HEK293T (cell line): Measurements from ENCODE around the gene COLEC11.

Experiments
- CTCF ChIA-PET: fragments of 350-600 bp; formaldehyde crosslinking; extraction: SDS; loops from one replicate; lab custom pipeline; 2021; ENCODE audit warnings: antibody characterized with exemption, inconsistent platforms; lab: Yijun Ruan, JAX
- POLR2A ChIA-PET: fragments of 350-600 bp; formaldehyde crosslinking; extraction: SDS; loops from one replicate; lab custom pipeline; 2020; ENCODE audit warnings: antibody characterized with exemption, inconsistent platforms; lab: Yijun Ruan, JAX
- DNase-seq: peaks from one replicate; pipeline ENCODE4 v3.0.0; 2012; ENCODE audit warnings: mixed read lengths; ENCODE audit errors: extremely low spot score
- ARNT ChIP-seq: fragments of 450-650 bp; IDR thresholded peaks from 2 replicates; pipeline ENCODE4 v1.6.1; 2017; ENCODE audit warnings: mild to moderate bottlenecking
- BHLHE40 ChIP-seq: fragments of 450-650 bp; IDR thresholded peaks from 2 replicates; pipeline ENCODE4 v1.6.1; 2016; ENCODE audit warnings: mild to moderate bottlenecking, moderate library complexity, borderline replicate concordance
- CTBP1 ChIP-seq: fragments of 450-650 bp; IDR thresholded peaks from 2 replicates; pipeline ENCODE4 v1.6.1; 2016; ENCODE audit warnings: borderline replicate concordance
- ELF4 ChIP-seq: fragments of 450-650 bp; IDR thresholded peaks from 2 replicates; pipeline ENCODE4 v1.6.1; 2017; ENCODE audit warnings: antibody characterized with exemption
- FOXA1 ChIP-seq: fragments of 450-650 bp; IDR thresholded peaks from 2 replicates; pipeline ENCODE4 v1.6.1; 2016; ENCODE audit warnings: mild to moderate bottlenecking
- FOXK2 ChIP-seq: fragments of 450-650 bp; IDR thresholded peaks from 2 replicates; pipeline ENCODE4 v1.6.1; 2016; ENCODE audit warnings: mild to moderate bottlenecking
- FOXM1 ChIP-seq: fragments of 450-650 bp; IDR thresholded peaks from 2 replicates; pipeline ENCODE4 v1.6.1; 2017; ENCODE audit warnings: mild to moderate bottlenecking, borderline replicate concordance
- HDGF ChIP-seq: fragments of 450-650 bp; IDR thresholded peaks from 2 replicates; pipeline ENCODE4 v1.6.1; 2017; ENCODE audit warnings: antibody characterized with exemption, borderline replicate concordance
- L3MBTL2 ChIP-seq: fragments of 450-650 bp; conservative IDR thresholded peaks from 2 replicates; pipeline ENCODE4 v1.6.1; 2016; ENCODE audit warnings: mild to moderate bottlenecking
- LEF1 ChIP-seq: fragments of 450-650 bp; IDR thresholded peaks from 2 replicates; pipeline ENCODE4 v1.6.1; 2017; ENCODE audit warnings: mild to moderate bottlenecking, borderline replicate concordance
- NFRKB ChIP-seq: fragments of 450-650 bp; IDR thresholded peaks from 2 replicates; pipeline ENCODE4 v1.6.1; 2016; ENCODE audit warnings: mild to moderate bottlenecking, moderate library complexity
- PKNOX1 ChIP-seq: fragments of 450-650 bp; IDR thresholded peaks from 2 replicates; pipeline ENCODE4 v1.6.1; 2016
- SP1 ChIP-seq: fragments of 450-650 bp; IDR thresholded peaks from 2 replicates; pipeline ENCODE4 v1.6.1; 2017
- SUZ12 ChIP-seq: fragments of 450-650 bp; IDR thresholded peaks from 2 replicates; pipeline ENCODE4 v1.6.1; 2016; ENCODE audit warnings: mild to moderate bottlenecking
- TARDBP ChIP-seq: fragments of 450-650 bp; IDR thresholded peaks from 2 replicates; pipeline ENCODE4 v1.6.1; 2016
- ZNF384 ChIP-seq: fragments of 450-650 bp; IDR thresholded peaks from 2 replicates; pipeline ENCODE4 v1.6.1; 2016

The COLEC11 gene

GRCh38 chr2:3626812-3627499 lies 32.0 kb downstream of the COLEC11 start:
- ChIA-PET POLR2A (no interaction called here), CTCF (no interaction called here)
- DNase-seq: no peak
- no peak for TF ChIP-seq FOXM1
- TF ChIP-seq ZNF384: no peak
- TF ChIP-seq ELF4: no peak
- no peak for TF ChIP-seq NFRKB
- TF ChIP-seq BHLHE40: no peak
- TF ChIP-seq LEF1: no peak

GRCh38 chr2:3627500-3628100 lies 32.7 kb downstream of the COLEC11 start:
- CTCF ChIA-PET: no interaction called here

GRCh38 chr2:3628241-3628679 lies 33.3 kb downstream of the COLEC11 start:
- ChIA-PET POLR2A (no interaction called here), CTCF (no interaction called here)
- DNase-seq: no peak
- TF ChIP-seq LEF1 (no peak), FOXA1 (no peak), ZNF384 (no peak), HDGF (no peak), ARNT (no peak), L3MBTL2 (no peak), FOXK2 (no peak), SP1 (no peak), PKNOX1 (no peak), ELF4 (no peak), NFRKB (no peak), SUZ12 (no peak), FOXM1 (no peak), TARDBP (no peak), CTBP1 (no peak), BHLHE40 (no peak)

More at GRCh38 chr2:3627500-3628100, 32.7 kb downstream of the COLEC11 start:
- DNase-seq: no peak
- POLR2A ChIA-PET: no interaction called here
- no peak for TF ChIP-seq NFRKB
- TF ChIP-seq ELF4: no peak
- TF ChIP-seq TARDBP: no peak
- no peak for TF ChIP-seq HDGF
- no peak for TF ChIP-seq LEF1
- no peak for TF ChIP-seq CTBP1
- no peak for TF ChIP-seq ZNF384
- TF ChIP-seq L3MBTL2: no peak
- no peak for TF ChIP-seq SUZ12
- no peak for TF ChIP-seq BHLHE40
- TF ChIP-seq FOXA1: no peak
- no peak for TF ChIP-seq SP1
- no peak for TF ChIP-seq ARNT
- TF ChIP-seq PKNOX1: no peak
- TF ChIP-seq FOXM1: no peak
- no peak for TF ChIP-seq FOXK2

GRCh38 chr2:3628800-3629199 lies 33.9 kb downstream of the COLEC11 start:
- ChIA-PET POLR2A (no interaction called here), CTCF (interaction anchor here (0.5 to 0.8 kb wide), 2 partner anchors 14 to 573 kb away, joined by 3 to 4 read pairs; no protein-coding TSS in a partner anchor)
- DNase-seq: peak; percentile 45
- TF ChIP-seq SP1: no peak
- TF ChIP-seq L3MBTL2: 0 out of 2 replicates have a peak, but pooled peaks have one; percentile 20

- DNase-seq: no peak
- TF ChIP-seq LEF1: no peak
- TF ChIP-seq HDGF: no peak
- TF ChIP-seq ELF4: no peak
- TF ChIP-seq TARDBP: no peak
- TF ChIP-seq FOXA1: no peak
- no peak for TF ChIP-seq SP1
- no peak for TF ChIP-seq ZNF384
- no peak for TF ChIP-seq L3MBTL2
- no peak for TF ChIP-seq SUZ12
- no peak for TF ChIP-seq FOXK2
- TF ChIP-seq FOXM1: no peak
- CTCF ChIA-PET: no interaction called here
These were observed 35.7 kb downstream of the COLEC11 start for GRCh38 chr2:3630631-3631030.

GRCh38 chr2:3631161-3631850 lies 36.4 kb downstream of the COLEC11 start:
- CTCF ChIA-PET: no interaction called here
- DNase-seq: no peak
- TF ChIP-seq HDGF: no peak
- no peak for TF ChIP-seq FOXM1
- TF ChIP-seq ELF4: no peak
- TF ChIP-seq ARNT: no peak
- no peak for TF ChIP-seq BHLHE40
- TF ChIP-seq ZNF384: no peak
- no peak for TF ChIP-seq L3MBTL2
- TF ChIP-seq SUZ12: no peak
- no peak for TF ChIP-seq PKNOX1
- TF ChIP-seq LEF1: no peak
- TF ChIP-seq SP1: no peak
- no peak for TF ChIP-seq FOXA1
- TF ChIP-seq FOXK2: no peak
- TF ChIP-seq CTBP1: no peak
- TF ChIP-seq NFRKB: no peak
- POLR2A ChIA-PET: no interaction called here

More at GRCh38 chr2:3630631-3631030, 35.7 kb downstream of the COLEC11 start:
- POLR2A ChIA-PET: no interaction called here
